HG02973 (cell line): ENCODE measurements around the gene GUSB.
"Not testable (repeated sequence)": the region's sequence is repeated elsewhere in the genome, so short reads cannot be mapped to it uniquely, and the experiment has no call there.

ENCODE experiments used
- ATAC-seq: cut with Tn5 transposase; IDR thresholded peaks from one replicate; pipeline ENCODE4 v1.9.1; 2021; ENCODE audit warnings: moderate library complexity; ENCODE audit not compliant: unreplicated experiment

GUSB gene

DNA sequence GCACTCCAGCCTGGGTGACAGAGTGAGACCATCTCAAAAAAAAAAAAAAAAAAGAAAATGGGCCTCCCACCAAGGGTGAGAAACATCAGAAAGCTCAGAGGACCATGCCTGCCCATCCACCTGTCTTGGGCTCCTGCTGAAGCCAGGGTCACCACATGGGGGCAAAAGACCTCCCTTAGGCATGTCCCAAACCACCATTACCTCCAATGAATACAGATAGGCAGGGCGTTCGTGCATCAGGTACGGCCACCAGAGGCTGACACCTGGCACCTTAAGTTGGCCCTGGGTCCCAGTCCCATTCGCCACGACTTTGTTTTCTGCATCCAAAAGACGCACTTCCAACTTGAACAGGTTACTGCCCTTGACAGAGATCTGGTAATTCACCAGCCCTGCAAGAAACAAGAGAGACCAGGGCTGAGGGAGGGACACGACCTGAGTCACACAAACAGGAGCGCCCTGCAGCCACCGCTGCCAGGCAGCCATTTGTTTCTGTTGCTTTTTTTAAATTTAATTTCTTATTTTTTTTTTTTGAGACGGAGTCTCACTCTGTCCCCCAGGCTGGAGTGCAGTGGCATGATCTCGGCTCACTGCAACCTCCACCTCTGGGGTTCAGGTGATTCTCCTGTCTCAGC is 6.1 kb downstream of the GUSB start:
- ATAC-seq, result no peak

DNA sequence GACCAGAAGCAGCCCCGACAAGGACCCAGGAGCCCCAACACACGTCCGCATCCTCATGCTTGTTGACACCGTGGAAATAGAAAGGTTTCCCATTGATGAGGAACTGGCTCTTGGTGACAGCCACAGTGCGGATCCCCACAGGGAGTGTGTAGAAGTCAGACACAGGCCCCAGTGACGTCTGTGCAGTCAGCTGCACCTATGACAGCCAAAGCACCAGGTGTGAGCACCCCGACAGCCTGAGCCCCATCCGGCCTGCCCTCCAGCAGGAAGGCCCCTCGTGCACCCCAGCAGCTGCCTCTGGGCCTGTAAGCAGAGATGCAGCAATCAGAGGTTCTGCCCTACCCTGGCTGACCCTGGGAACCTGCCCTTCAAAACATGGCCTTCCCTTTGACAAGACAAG is 7.1 kb downstream of the GUSB start:
- ATAC-seq, result no peak

DNA sequence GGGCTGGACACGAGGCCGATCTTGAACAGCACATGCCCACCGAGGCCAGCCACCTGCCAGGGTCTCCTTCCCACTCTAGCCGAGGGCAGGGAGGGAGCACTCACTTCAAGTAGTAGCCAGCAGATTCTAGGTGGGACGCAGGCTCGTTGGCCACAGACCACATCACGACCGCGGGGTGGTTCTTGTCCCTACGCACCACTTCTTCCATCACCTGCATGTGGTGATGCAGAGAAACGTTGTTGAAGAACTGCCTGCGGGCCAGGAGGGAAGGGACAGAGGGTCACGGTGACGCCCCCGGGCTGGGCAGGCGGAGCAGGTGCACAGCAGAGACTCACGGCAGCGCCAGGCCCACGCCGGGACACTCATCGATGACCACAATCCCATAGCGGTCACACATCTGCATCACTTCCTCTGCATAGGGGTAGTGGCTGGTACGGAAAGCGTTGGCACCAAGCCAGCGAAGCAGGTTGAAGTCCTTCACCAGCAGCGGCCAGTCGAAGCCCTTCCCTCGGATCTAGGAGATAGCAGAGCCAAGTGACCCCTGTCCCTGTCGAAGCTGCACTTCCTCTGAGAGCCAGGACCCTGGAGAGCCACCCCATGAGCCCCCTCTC is 7.7 kb downstream of the GUSB start:
- ATAC-seq, result no peak

DNA sequence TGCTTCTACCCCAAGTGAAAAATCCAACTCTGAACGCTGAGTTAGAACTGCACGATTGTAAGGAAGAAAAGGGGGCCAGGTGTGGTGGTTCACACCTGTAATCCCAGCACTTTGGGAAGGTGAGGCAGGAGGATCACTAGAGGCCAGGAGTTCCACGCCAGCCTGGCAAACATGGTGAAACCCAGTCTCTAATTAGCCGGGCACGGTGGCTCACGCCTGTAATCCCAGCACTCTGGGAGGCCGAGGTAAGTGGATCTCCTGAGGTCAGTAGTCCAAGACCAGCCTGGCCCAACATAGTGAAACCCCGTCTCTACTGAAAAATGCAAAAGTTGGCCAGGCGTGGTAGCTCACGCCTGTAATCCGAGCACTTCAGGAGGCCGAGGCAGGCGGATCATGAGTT is 9.0 kb downstream of the GUSB start:
- no peak for ATAC-seq

DNA sequence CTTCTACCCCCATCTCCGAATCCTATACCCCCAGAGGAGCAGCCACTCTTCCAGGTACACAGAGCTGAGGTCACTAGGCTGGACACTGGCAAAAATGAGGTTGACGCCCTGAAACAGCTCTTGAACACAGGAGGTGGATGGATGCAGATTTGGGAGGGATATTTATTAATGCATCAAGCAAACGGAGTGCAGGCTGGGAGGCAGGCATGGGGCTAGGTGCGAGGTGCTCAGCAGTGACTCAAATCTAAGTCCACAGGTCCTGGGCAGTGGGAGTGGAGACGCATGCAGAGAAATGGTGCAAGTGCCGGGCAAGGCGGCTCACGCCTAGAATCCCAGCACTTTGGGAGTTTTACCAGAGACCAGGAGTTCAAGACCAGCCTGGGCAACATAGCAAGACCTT is 11.0 kb downstream of the GUSB start:
- no peak for ATAC-seq

DNA sequence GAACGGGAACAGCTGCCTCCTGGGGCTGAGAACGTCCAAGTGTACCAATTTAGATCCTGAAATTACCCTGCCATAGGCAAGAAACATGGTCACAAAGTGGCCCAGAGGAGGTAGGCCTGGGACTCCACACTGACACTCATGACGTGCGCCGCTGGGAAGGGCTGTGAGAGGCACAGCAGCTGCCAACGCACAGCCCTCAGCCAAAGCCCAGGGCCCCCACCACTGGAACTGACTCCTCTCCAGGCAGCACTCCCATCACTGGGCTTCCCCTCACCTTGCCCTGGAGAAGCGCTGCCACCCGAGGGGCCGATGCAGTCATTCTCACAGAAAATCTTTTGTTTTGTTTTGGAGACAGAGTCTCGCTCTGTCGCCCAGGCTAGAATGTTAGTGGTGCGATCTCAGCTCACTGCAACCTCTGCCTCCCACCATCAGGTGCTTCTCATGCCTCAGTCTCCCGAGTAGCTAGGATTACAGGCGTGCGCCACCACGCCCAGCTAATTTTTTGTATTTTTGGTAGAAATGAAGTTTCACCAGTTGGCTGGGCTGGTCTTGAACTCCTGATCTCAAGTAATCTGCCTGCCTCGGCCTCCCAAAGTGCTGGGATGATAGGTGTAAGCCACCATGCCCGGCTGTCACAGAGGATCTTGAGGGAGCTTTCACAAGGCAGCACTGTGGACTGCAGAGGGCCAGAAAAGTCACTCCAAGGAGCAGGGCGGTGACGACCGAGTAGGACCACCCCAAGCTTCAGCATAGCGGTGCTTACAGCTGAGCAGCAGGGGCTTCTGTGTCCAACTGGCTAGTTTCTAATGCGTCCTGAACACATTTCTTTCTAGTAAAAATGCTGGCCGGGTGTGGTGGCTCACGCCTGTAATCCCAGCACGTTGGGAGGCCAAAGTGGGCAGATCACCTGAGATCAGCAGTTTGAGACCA is 13.5 kb downstream of the GUSB start:
- no peak for ATAC-seq

DNA sequence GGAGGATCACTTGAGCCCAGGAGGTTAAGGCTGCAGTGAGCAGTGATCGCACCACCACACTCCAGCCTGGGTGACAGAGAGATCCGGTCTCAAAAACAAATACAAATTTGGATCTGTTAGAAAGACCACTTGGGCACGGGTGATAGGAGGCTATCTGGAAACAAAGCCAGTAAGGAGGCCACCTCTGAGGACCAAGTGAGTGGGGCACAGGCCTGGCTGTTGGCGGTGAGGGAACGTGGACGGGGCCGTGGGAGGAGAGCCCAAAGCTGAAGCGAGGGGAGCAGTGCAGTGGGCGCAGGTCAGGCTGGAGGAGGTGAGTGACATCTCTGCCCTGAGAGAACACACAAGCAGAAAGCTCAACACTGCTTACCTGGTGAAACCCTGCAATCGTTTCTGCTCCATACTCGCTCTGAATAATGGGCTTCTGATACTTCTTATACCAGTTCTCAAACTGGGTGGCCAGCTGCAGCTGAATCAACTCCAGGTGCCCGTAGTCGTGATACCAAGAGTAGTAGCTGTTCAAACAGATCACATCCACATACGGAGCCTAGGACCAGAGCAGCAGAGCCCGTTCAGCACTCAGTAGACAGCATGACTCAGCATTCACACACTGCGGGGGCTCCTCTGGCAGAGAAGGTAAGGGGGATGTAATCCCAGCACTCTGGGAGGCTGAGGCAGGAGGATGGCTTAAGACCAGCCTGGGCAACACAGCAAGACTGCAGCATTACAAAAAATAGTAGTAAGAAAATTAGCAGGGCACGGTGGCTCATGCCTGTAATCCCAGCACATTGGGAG is 14.5 kb downstream of the GUSB start:
- no peak for ATAC-seq

DNA sequence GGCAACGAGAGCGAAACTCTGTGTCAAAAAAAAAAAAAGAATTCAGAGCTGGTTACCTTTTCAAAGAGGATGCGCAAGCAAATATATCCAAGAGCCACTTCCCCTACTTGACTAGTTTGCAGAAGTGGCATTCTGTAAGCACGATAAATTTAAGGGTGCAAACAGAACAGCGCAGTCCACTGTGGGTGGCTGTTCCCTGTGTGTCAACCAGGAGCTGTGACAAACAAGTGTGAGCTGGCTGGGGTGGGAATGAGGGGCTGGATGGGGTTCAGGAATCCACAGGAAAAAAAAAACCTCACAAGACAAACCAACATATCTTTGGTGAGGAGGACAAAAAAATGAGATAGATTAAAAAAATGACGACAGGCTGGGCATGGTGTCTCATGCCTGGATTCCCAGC is 15.9 kb downstream of the GUSB start:
- no peak for ATAC-seq

DNA sequence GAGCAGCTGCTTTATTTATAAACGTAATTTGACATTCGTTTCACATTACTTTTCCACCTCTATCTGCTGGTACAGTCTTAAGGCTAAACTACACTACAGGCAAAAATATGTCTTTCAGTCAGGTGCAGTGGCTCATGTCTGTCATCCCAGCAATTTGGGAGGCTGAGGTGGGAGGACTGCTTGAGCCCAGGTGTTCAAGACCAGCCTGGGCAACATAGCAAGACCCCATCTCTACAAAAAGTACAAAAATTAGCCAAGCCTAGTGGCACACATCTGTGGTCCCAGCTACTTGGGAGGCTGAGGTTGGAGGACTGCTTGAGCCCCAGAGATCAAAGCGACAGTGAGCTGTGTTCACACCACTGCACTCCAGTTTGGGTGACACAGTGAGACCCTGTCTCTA is 17.3 kb downstream of the GUSB start:
- ATAC-seq, result not testable (repeated sequence)

DNA sequence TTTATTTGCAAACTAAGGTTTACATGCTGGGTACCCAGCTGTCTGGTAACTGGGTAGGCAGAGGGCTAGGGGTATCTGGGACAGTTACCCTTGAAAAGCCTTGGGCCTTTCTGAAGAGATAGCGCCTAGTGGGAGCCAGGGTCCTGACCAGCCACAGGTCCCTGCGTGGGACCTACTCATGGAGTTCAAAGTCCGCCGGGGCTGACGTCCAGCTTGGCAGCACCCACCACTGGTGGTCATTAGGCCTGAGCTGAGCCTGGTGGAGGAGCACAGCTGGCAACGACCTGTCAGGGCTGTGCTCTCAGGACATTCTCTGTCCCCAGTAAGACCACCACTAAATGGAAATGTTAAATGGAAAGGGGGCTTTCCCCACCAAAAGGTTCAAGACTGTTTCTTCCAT is 20.0 kb downstream of the GUSB start:
- ATAC-seq, result no peak

DNA sequence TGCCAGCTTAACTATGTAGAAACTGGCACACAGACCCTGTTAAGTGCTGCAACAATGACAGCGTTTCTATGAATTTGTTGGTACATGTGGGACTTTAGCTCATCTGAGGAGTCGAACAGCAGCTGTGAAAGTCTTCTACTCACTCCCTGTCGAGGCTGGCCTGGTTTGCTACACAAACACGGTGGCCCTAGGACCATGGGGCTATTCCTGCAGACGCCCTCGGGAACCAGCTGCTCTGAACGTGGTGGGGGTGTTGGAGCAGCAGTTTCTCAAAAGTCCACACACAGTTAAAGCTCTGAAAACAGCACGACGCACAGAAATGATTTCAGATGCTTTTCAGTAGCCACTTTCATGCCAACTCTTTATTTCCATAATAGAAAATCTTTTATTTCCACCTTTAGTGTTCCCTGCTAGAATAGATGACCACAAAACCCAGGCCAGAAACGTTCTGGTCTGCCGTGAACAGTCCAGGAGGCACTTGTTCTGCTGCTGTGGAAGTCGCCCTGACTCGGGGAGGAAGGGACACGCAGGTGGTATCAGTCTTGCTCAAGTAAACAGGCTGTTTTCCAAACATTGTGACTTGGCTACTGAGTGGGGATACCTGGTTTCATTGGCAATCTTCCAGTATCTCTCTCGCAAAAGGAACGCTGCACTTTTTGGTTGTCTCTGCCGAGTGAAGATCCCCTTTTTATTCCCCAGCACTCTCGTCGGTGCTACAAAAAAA is 21.5 kb downstream of the GUSB start:
- ATAC-seq, result no peak

DNA sequence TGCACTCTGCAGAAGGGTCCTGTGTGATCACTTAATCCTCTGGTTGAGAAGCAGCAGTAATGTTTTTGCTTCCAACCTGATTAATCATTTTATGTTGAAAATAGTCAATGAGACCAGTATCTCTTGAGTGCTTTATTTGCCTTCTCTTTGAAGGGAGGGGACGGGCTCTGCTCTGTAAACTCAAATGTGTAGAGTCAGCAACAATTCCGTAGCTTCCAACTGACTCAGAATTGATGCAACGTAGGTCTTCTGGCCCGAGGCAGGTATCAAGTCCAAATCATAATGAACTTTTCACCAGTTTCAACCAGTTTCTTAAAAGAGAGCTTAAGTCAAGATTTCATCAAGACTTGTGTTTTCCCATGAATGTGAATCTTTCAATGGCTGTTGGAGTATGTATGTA is 26.3 kb downstream of the GUSB start:
- ATAC-seq, result no peak

DNA sequence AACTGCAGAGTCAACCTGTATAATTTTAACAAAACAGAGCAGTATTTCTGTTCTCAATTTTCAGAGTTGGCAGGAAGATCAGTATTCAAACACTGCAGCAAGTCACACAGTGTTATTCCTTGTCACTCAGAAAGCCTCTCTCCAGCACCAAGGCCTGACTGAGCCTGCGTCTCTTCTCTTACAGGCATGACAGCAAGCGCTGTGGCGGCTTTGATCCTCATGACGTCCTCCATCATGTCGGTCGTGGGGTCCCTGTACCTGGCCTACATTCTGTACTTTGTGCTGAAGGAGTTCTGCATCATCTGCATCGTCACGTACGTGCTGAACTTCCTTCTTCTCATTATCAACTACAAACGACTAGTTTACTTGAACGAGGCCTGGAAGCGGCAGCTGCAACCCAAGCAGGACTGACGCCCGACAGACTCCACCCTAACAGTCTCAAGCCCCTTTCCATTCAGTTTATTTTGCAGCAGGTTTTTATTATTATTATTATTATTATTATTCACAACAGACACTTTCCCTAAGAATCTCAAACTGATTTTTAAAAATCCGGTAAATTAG is 28.0 kb downstream of the GUSB start:
- ATAC-seq, result no peak

DNA sequence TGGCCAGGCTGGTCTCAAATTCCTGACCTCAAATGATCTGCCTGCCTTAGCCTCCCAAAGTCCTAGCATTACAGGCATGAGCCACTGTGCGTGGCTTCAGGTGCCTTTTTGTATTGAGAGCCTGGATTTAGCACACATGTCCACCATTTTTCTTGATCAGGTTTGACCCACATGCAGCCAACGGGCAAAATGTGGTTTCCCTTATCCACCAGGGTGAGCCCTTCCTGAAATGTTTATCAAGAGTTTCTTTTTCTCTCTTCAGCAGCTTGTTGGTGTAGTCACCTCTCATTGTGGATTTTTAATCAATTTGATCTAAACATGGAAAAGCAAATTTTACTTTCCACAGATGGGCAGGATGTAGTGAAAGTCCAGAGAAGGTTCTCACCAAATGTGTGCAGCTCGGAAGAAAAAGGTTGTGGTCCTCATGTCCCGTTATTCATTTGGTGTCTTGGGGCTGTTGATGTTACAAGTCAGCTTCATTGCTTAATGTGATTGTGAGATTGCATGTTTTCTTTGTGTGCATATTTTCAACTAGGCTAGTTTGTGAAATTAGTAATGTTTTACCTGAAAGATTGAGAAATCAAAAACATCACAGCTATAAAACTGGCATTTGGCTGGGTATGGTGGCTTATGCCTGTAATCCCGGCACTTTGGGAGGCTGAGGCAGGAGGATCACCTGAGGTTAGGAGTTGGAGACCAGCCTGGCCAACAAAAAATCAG is 28.9 kb downstream of the GUSB start:
- no peak for ATAC-seq

DNA sequence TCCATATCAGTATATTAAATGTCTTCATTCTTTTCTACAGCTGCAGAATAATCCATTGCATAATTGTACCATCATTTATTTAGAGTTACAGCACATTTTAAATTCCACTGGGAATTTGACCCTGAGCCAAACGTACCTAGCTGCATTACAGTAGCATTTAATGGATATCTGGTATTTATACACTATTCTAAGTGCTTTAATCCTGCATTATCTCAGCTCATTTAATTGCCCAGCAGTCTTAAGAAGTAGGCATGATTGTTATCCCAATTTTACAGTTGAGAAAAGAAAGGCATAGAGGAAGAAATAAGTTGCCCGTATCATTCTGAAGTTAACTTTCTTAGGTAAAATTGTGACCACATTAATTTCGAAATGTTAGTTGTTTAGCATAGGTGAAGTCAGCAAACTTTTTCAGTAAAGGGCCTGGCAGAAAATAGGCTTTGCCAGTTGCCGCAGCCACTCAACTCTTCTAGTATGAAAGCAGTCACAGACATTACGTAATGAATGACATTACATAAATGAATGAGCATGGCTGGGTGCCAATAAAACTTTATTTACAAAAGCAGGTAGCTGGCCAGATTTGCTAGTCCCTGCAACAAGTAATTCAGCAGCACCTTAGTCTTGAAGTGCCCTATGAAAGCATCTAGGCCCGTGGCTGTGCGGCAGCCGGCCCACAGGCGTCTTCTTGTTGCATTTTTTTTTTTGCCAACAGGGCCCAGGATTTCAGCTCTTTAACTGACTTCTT is 30.0 kb downstream of the GUSB start:
- no peak for ATAC-seq

DNA sequence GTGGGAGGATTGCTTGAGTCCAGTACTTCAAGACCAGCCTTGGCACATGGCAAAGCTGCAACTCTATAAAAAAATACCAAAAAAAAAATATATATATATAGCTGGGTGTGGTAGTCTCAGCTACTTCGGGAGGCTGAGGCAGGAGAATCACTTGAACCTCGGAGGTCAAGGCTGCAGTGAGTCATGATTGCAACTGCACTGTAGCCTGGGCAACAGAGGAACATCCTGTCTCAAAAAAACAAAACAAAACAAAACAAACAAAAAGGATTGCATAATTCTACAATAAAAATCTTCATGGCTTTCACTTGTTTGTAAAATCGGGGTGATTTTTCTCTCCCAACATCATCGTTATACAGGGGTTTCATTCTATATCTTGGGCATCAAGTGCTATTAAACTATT is 35.1 kb downstream of the GUSB start:
- ATAC-seq, result no peak

DNA sequence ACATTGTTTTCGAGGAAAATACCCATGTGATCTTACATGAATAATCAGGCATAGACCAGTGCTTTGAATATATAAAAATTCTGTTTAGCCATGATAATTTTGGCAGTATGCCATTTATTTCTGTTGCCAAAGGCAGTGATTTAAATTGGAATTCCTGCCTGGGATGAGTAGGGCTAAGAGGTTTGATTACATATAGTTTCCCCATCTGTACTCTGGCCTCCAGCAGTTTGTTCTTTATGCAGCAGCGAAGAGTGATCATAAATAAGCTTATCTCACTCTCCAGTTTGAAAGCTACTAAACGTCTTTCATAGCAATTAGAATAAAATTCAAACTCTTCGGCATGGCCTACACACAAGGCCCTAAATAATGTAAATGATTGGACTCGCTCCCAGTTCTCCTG is 36.2 kb downstream of the GUSB start:
- not testable (repeated sequence) for ATAC-seq

DNA sequence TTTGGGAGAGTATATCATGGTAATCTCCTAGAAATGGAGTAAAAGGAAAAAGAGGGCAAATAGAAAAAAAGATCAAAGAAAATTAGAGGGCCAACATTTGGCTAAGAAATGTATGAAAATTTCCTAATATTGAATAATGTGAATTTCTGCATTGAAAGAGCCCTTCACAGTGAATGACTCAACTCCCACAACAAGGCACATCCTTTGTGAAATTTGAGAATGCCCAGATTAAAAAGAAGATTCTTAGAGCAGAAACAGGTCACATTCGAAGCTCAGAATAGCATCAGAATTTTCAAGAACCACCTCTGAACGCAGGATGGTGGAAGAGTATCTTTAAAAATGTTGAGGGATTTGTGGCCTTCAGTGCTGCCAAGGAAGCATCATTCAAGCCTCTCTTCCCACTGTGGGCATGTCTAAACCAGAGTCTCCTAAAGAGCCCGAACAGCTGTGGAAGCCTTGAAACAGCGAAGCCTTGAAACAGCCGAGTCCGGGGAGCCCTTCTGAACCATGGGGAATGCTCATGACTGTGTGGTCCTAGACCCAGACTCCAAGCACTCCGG is 43.6 kb downstream of the GUSB start:
- ATAC-seq, result no peak

DNA sequence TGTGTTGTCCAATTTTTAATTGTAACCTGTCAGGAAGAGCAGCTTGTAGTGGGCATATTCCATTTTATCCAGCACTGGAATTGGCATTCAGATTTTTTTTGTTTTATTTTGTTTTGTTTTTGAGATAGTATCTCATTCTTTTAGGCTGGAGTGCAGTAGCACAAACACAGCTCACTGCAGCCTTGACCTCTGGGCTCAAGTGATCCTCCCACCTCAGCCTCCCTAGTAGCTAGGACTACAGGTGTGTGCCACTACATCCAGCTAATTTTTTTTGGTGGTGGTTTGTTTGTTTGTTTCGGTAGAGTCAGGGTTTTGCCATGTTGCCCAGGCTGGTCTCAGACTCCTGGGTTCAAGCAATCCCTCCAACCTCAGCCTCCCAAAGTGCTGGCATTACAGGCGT is 44.7 kb downstream of the GUSB start:
- ATAC-seq, result no peak
